ENCODE data around the gene SH3RF1. TPM values are rescaled to one million over a fixed set of nuclear protein-coding genes. Genes with fewer than 3 reads are reported as not detected.

The SH3RF1 gene
- total and polyA plus RNA-seq, 2 of the 13 experiments (the other 11 are each of a cell fraction or from before 2014, with no cell fraction given) = 3.1 to 3.2 TPM

DNA sequence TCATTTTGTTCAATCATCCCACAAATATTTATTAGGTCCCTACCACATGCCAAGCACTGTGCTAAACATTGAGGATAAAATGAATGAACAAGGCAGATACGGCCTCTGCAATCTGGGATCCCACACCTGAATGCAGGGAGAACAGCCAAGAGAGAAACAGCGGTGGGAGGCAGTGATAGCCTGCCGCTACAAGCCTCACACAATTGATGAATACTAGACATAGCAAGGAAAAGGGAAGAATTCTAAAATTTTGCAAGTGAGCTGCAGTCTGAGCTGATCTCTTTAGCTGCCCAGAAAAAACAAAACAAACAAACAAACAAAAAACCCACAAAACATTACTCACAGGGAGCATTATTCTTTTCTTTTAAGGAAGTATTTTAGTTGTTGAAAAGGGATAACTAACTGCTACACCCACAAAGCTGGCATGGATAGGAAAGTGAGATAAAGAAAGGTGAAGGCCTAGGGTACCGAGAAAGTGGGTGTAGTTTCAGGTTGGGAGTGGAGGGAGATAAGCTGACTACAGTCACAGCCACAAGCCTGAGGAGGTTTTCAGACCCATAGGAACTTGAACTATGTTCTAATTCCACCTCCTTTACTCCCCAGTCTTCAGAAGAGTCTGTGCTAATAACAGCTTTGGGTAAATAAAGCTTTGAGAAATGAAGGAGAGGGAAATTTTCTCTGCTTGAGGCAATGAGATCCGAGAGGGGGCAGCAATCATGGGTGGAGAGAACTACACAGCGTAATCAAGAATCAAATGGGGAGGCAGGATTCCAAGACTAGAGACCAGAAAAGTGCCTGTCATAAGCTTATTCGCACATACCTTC lies 85.4 kb downstream of the SH3RF1 start:
- WGBS (ENCODE audit: low lambda C conversion rate) = 92% methylated on average over 7 of the region's 7 CpGs
- H2AFZ ChIP-seq (ENCODE audit: low read length) = no peak overlapping the region
- no TSS peak for BruUV-seq (replicated peaks)
- peaks cover 20% of the 10 kb centered on the region for H3K4me1 ChIP-seq (ENCODE audit: insufficient read depth, low read length)
- H3K9me3 ChIP-seq (ENCODE audit: low read length) = no peaks in the 10 kb centered on the region
- ChIA-PET POLR2A (no interaction called here), CTCF (ENCODE audit: low intra/inter-chr PET ratio, low total read pairs) (no interaction called here)
- no peak for ATAC-seq
- in situ Hi-C loops (cut with HindIII; ENCODE audit: extremely low pct_ligation_motif_present, low pct_unique_long_range_greater_than_20kb) = no loop called here
- no peak overlapping the region for H3K27ac ChIP-seq (ENCODE audit: extremely low read length, insufficient read depth, low read length)
- H4K20me1 ChIP-seq (ENCODE audit: insufficient read depth, low read length) = no peaks in the 10 kb centered on the region
- FAIRE-seq = no peak
- no peak overlapping the region for H3K9ac ChIP-seq (ENCODE audit: insufficient read depth, low read depth, low read length)
- no peak for TF ChIP-seq NFYC (CRISPR knock-in tag; IDR thresholded peaks at IDR 0.05)
- no peak for TF ChIP-seq MTF2 (CRISPR knock-in tag; IDR thresholded peaks at IDR 0.05; ENCODE audit: borderline replicate concordance)
- TF ChIP-seq ZNF841 (CRISPR knock-in tag; IDR thresholded peaks at IDR 0.05; ENCODE audit: borderline replicate concordance) = no peak
- intact Hi-C loops (cut with micrococcal nuclease; ENCODE audit: unreplicated experiment) = no loop called here
- no peaks in the 10 kb centered on the region for H3K79me2 ChIP-seq (ENCODE audit: insufficient read depth, low read length)
- no peaks in the 10 kb centered on the region for H3K36me3 ChIP-seq (replicated peaks in 1 of 2; ENCODE audit: control insufficient read depth in 1 of 2, insufficient read depth in 2 of 2, low read length in 2 of 2)
- H3K4me2 ChIP-seq (ENCODE audit: low read depth, low read length) = no peak overlapping the region
- DNase-seq (ENCODE audit: low spot score) = no peak
- no peaks in the 10 kb centered on the region for H3K27me3 ChIP-seq (ENCODE audit: control insufficient read depth in 1 of 2, insufficient read depth in 2 of 2, low read length in 2 of 2)
- no peak overlapping the region for H3K4me3 ChIP-seq (replicated peaks in 1 of 3; ENCODE audit: insufficient read depth in 1 of 3, low read depth in 2 of 3, low read length in 3 of 3)

DNA sequence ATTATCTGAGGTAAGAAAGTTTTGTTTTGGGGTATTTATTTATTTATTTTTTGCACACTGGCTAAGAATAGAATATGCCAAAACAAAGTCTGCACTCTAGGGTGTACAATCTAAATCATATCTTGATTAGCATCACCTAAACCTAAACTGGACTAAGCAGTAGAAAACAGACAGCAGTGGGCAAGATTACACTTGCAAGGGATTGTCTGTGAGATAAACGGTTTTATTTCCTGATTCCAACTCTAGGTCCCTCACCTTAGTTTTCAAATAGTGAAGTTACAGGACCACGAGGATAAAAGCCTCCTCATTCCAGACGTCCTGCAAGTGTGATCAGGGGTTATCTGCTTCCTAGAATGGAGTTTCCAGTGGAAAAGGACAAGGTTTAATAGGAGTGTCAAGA lies 86.1 kb downstream of the SH3RF1 start:
- no peak overlapping the region for H3K4me2 ChIP-seq (ENCODE audit: low read depth, low read length)
- H3K36me3 ChIP-seq (replicated peaks in 1 of 2; ENCODE audit: control insufficient read depth in 1 of 2, insufficient read depth in 2 of 2, low read length in 2 of 2) = no peaks in the 10 kb centered on the region
- no peak overlapping the region for H3K27ac ChIP-seq (ENCODE audit: extremely low read length, insufficient read depth, low read length)
- H3K9me3 ChIP-seq (ENCODE audit: low read length) = no peaks in the 10 kb centered on the region
- no peaks in the 10 kb centered on the region for H3K79me2 ChIP-seq (ENCODE audit: insufficient read depth, low read length)
- no TSS peak for BruUV-seq (replicated peaks)
- CTCF ChIA-PET (ENCODE audit: low intra/inter-chr PET ratio, low total read pairs) = no interaction called here
- 66% methylated on average over 3 of the region's 3 CpGs for WGBS (ENCODE audit: low lambda C conversion rate)
- H3K27me3 ChIP-seq (ENCODE audit: control insufficient read depth in 1 of 2, insufficient read depth in 2 of 2, low read length in 2 of 2) = no peaks in the 10 kb centered on the region
- H3K4me1 ChIP-seq (ENCODE audit: insufficient read depth, low read length) = peaks cover 27% of the 10 kb centered on the region
- H3K4me3 ChIP-seq (replicated peaks in 1 of 3; ENCODE audit: insufficient read depth in 1 of 3, low read depth in 2 of 3, low read length in 3 of 3) = no peak overlapping the region
- no peak overlapping the region for H2AFZ ChIP-seq (ENCODE audit: low read length)
- in situ Hi-C loops (cut with HindIII; ENCODE audit: extremely low pct_ligation_motif_present, low pct_unique_long_range_greater_than_20kb) = no loop called here
- TF ChIP-seq ZNF121 (CRISPR knock-in tag; IDR thresholded peaks at IDR 0.05) (no peak), TBX3 (IDR thresholded peaks at IDR 0.05; ENCODE audit: borderline replicate concordance) (no peak)
- intact Hi-C loops (cut with micrococcal nuclease; ENCODE audit: unreplicated experiment) = no loop called here
- ATAC-seq = no peak
- no peak for FAIRE-seq
- DNase-seq (ENCODE audit: low spot score) = no peak
- H4K20me1 ChIP-seq (ENCODE audit: insufficient read depth, low read length) = no peaks in the 10 kb centered on the region
- POLR2A ChIA-PET = no interaction called here
- H3K9ac ChIP-seq (ENCODE audit: insufficient read depth, low read depth, low read length) = no peak overlapping the region

Measured in HepG2 (cell line).